Activated CD8-positive, alpha-beta memory T cell treated with anti-CD3 and anti-CD28 coated beads, Interleukin-2, amount 10 ng/mL, durations not matched to agents 7 days and 5 days (primary cell): Measurements from ENCODE around the gene IQSEC1. TPM values are rescaled to one million over a fixed set of nuclear protein-coding genes. Genes with fewer than 3 reads are reported as not detected.

Source experiments
- ATAC-seq: fragments of 150-1000 bp; cut with Tn5 transposase; one replicate; pipeline ENCODE4 v1.10.0; 2021; ENCODE audit warnings: moderate library complexity
- CTCF ChIA-PET: fragments of 350-600 bp; sonication (Branson Sonifier 250); formaldehyde crosslinking; loops from one replicate; lab custom pipeline; 2021; ENCODE audit warnings: antibody characterized with exemption; lab: Charles Lee
- DNase-seq: peaks from one replicate; pipeline ENCODE4 v3.0.0-alpha.2; 2020
- H3K27ac Mint-ChIP-seq: one replicate; pipeline ENCODE4 v1.8.0; 2021; ENCODE audit warnings: mild to moderate bottlenecking, mixed read lengths
- H3K27me3 Mint-ChIP-seq: one replicate; pipeline ENCODE4 v1.8.0; 2021; ENCODE audit warnings: mixed read lengths
- H3K36me3 Mint-ChIP-seq: one replicate; pipeline ENCODE4 v1.8.0; 2021; ENCODE audit warnings: mild to moderate bottlenecking, mixed read lengths
- H3K4me1 Mint-ChIP-seq: one replicate; pipeline ENCODE4 v1.8.0; 2021; ENCODE audit warnings: mixed read lengths
- H3K4me3 Mint-ChIP-seq: one replicate; pipeline ENCODE4 v1.8.0; 2021; ENCODE audit warnings: mild to moderate bottlenecking, moderate library complexity, mixed read lengths
- H3K9me3 Mint-ChIP-seq: one replicate; pipeline ENCODE4 v1.8.0; 2022; ENCODE audit warnings: low read depth, mixed read lengths
- total RNA-seq, 2 experiments: library from RNA; stranded (reverse); gene quantifications; one replicate each; pipeline ENCODE4 v1.2.3, GENCODE V29; 2021

The IQSEC1 gene
- total RNA-seq, 2 experiments from 2014 or later, result 37.6 to 71.4 TPM

DNA sequence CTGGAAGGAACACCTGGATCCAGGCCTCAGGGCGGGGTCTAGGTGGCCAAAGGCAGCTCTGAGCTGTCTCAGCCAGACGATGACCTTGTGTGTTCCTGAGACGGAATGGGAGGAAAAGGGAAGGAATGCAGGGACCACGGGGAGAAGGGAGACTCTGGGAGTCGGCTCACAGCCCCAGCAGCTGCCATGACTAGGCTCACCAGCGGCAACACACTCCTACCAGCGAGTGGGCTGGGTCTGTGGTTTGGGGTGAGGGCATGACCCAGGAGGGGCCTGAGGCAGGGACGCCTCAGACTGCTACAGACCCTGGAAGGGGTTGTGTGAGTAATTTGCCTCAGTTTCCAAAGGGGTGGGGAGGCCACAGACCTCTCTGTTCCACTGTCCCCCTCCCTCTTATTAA lies 19.8 kb downstream of the IQSEC1 start:
- Mint-ChIP-seq H3K4me1 (no peaks in the 10 kb centered on the region), H3K9me3 (no peaks in the 10 kb centered on the region), H3K27me3 (no peaks in the 10 kb centered on the region), H3K27ac (no peak overlapping the region), H3K36me3 (no peaks in the 10 kb centered on the region), H3K4me3 (no peak overlapping the region)
- DNase-seq (no peak), ATAC-seq (no peak)
- CTCF ChIA-PET, result no interaction called here

- H3K4me3 Mint-ChIP-seq, result no peak overlapping the region
- no peak for ATAC-seq
- no peaks in the 10 kb centered on the region for H3K9me3 Mint-ChIP-seq
- H3K36me3 Mint-ChIP-seq, result no peaks in the 10 kb centered on the region
- no peak overlapping the region for H3K27ac Mint-ChIP-seq
- no peaks in the 10 kb centered on the region for H3K27me3 Mint-ChIP-seq
- no peak for DNase-seq
- CTCF ChIA-PET, result no interaction called here
- no peaks in the 10 kb centered on the region for H3K4me1 Mint-ChIP-seq
Observed at GRCh38 chr3:13052191-13052820, 20.9 kb downstream of the IQSEC1 start.

- Mint-ChIP-seq H3K4me1 (peaks cover 5% of the 10 kb centered on the region), H3K27me3 (no peaks in the 10 kb centered on the region), H3K4me3 (no peak overlapping the region), H3K27ac (no peak overlapping the region), H3K36me3 (no peaks in the 10 kb centered on the region), H3K9me3 (no peaks in the 10 kb centered on the region)
- ATAC-seq (no peak), DNase-seq (no peak)
- CTCF ChIA-PET, result no interaction called here
Observed at GRCh38 chr3:13051581-13051980, 21.6 kb downstream of the IQSEC1 start.

DNA sequence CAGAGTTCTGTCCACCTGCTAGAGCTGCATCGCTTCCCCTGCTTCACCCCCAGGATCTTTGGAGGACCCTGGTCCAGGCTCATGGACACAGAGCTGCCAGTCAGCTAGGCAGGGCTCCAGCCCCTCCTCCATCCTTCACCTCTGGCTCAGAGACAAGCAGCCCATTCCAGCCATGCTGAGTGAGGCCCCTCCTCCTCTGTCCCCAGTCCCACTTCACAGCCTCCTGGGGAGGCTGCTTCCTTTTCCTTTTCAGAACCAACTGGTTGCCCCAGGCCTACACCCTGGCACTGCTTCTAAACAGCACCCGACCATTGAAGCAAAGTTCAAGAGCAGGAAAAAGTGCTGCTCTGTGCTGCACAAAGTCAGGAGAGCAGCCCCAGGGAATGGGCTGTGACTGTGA lies 22.2 kb downstream of the IQSEC1 start:
- Mint-ChIP-seq H3K4me1 (peaks cover 10% of the 10 kb centered on the region), H3K27ac (no peak overlapping the region), H3K36me3 (no peaks in the 10 kb centered on the region), H3K27me3 (no peaks in the 10 kb centered on the region), H3K9me3 (no peaks in the 10 kb centered on the region), H3K4me3 (no peak overlapping the region)
- ATAC-seq (no peak), DNase-seq (no peak)
- CTCF ChIA-PET, result no interaction called here

GRCh38 chr3:13050446-13050845 lies 22.8 kb downstream of the IQSEC1 start:
- Mint-ChIP-seq H3K27me3 (no peaks in the 10 kb centered on the region), H3K36me3 (no peaks in the 10 kb centered on the region), H3K27ac (no peak overlapping the region), H3K4me3 (no peak overlapping the region), H3K9me3 (no peaks in the 10 kb centered on the region), H3K4me1 (peaks cover 14% of the 10 kb centered on the region)
- CTCF ChIA-PET, result no interaction called here
- ATAC-seq (no peak), DNase-seq (no peak)

DNA sequence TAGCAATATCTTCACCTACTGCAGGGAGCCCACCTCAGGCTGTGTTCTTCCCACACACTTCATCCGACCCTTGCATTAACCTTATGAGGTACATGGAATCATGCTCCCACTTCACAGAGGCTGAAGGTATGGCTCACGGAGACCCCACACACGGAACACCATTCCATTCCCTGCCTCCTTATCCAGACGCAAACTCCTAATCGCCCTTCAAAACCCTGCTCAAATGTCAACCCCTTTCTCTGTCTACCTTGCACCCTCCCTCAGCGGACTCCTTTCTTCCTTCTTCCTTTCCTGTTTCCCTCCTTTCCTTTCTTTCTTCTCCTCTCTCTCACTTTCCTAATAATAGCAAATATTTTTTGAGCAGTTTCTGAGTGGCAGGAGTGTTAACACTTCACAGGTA lies 23.8 kb downstream of the IQSEC1 start:
- Mint-ChIP-seq H3K4me3 (no peak overlapping the region), H3K9me3 (no peaks in the 10 kb centered on the region), H3K27ac (no peak overlapping the region), H3K27me3 (no peaks in the 10 kb centered on the region), H3K36me3 (no peaks in the 10 kb centered on the region), H3K4me1 (peaks cover 14% of the 10 kb centered on the region)
- no peak for DNase-seq
- no peak for ATAC-seq
- CTCF ChIA-PET, result no interaction called here

GRCh38 chr3:13047296-13048165 lies 25.7 kb downstream of the IQSEC1 start:
- Mint-ChIP-seq H3K36me3 (no peaks in the 10 kb centered on the region), H3K27me3 (no peaks in the 10 kb centered on the region), H3K27ac (no peak overlapping the region), H3K4me3 (no peak overlapping the region), H3K9me3 (no peaks in the 10 kb centered on the region), H3K4me1 (peaks cover 14% of the 10 kb centered on the region)
- CTCF ChIA-PET, result interaction anchor here (1.3 kb wide), 1 partner anchor 45 kb away, joined by 3 read pairs; no protein-coding TSS in a partner anchor
- ATAC-seq, result no peak
- no peak for DNase-seq

DNA sequence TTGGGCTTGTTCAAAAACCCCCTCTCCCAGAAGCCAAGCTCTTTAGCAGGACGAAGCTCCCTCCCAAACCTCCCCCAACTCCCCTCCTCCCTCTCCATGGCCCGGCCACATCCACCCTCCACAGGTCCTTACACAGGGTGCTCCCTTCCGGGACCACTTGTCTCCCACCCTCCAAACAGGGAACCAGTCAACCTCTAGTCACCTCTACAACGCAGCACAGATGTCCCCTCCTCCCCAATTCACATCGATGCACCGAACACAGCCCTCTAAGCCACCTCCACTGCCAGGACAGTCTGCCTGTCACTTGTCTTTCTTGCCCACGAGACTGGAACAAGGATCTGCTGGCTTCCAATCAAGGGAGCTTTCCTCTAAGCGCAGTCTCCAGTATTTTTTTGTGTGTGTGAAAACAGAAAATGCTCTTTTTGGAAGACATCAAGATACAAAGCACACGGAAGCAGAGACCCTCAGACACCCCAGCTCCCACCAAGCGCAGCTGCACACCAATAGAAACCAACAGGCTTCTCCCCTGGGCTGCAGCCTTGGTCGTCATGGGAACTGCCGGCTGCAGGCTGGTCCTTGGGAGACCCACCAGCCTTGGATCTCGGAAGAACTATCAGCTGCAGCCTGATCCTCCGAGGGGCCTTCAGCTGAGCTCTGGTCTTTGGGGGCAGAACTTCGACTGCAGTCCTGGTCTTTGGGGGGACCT lies 26.5 kb downstream of the IQSEC1 start:
- H3K27me3 Mint-ChIP-seq, result no peaks in the 10 kb centered on the region
- H3K36me3 Mint-ChIP-seq, result no peaks in the 10 kb centered on the region
- no peak overlapping the region for H3K27ac Mint-ChIP-seq
- no peak for DNase-seq
- H3K4me3 Mint-ChIP-seq, result no peak overlapping the region
- H3K9me3 Mint-ChIP-seq, result no peaks in the 10 kb centered on the region
- ATAC-seq, result no peak
- H3K4me1 Mint-ChIP-seq, result peaks cover 14% of the 10 kb centered on the region
- CTCF ChIA-PET, result interaction anchor here (1.3 kb wide), 1 partner anchor 45 kb away, joined by 3 read pairs; no protein-coding TSS in a partner anchor

GRCh38 chr3:13045904-13046568 lies 27.2 kb downstream of the IQSEC1 start:
- no peak for DNase-seq
- no peak for ATAC-seq
- Mint-ChIP-seq H3K27ac (no peak overlapping the region), H3K9me3 (no peaks in the 10 kb centered on the region), H3K36me3 (no peaks in the 10 kb centered on the region), H3K27me3 (no peaks in the 10 kb centered on the region), H3K4me1 (peaks cover 18% of the 10 kb centered on the region), H3K4me3 (no peak overlapping the region)
- CTCF ChIA-PET, result no interaction called here

DNA sequence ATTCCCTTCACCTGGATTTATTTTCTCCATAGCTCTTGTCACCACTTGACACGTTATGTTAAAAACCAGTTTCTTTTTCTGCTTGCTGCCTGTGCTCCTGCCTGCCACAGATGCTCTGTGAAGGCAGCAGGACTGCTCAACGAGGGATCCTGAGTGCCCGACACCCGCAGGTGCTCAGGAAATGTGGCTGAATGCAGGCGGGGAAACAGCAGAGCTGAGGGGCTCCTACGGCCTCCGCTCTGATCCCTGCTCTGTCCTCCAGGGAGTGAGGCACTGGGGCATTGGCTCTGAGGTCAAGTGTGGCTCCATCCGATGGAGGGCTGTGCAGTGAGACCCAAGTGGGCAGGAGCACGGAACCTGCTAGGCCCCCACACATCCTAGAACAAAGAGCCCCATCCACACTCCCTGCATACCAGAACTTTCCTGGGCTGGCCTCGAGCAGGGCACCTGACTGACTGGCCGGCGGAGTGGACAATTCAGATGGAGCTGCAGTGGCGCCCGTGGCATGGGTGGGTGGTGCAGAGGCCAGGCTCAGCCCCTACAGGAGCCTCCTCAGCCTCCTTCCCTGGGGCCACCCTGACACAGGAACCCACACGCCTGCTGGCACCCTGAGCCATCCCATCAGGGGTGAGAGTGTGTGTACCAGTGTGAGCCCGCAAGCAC lies 27.9 kb downstream of the IQSEC1 start:
- no peaks in the 10 kb centered on the region for H3K9me3 Mint-ChIP-seq
- DNase-seq, result no peak

GRCh38 chr3:13044496-13045240 lies 28.6 kb downstream of the IQSEC1 start:
- Mint-ChIP-seq H3K4me1 (peaks cover 31% of the 10 kb centered on the region), H3K36me3 (no peaks in the 10 kb centered on the region), H3K27ac (no peak overlapping the region), H3K9me3 (no peaks in the 10 kb centered on the region), H3K27me3 (no peaks in the 10 kb centered on the region), H3K4me3 (no peak overlapping the region)
- ATAC-seq, result no peak
- DNase-seq, result no peak
- CTCF ChIA-PET, result no interaction called here

More for the DNA sequence above, 27.9 kb downstream of the IQSEC1 start:
- Mint-ChIP-seq H3K4me3 (no peak overlapping the region), H3K27ac (no peak overlapping the region), H3K36me3 (no peaks in the 10 kb centered on the region), H3K27me3 (no peaks in the 10 kb centered on the region), H3K4me1 (peaks cover 24% of the 10 kb centered on the region)
- CTCF ChIA-PET, result no interaction called here
- no peak for ATAC-seq

DNA sequence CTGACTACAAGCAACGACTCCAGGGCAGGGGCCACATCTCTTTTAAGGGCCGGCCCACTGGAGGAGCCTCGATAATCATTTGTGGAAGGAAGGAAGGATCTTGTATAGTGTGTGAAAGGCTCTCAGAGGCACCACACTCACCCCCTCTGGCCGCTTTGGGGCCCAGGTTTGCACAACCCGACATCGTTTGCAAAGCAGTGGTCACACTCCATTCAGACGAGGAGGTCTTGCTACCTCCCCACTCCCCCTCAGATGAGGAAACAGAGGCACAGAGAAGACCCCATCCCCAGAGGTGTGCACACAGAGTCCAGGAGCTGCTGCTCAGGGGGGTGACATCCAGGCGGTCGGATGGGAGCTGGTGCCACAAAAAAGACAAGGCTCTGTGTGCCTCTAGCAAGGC lies 29.6 kb downstream of the IQSEC1 start:
- H3K9me3 Mint-ChIP-seq, result no peaks in the 10 kb centered on the region
- no peaks in the 10 kb centered on the region for H3K27me3 Mint-ChIP-seq
- no peak overlapping the region for H3K4me3 Mint-ChIP-seq
- H3K27ac Mint-ChIP-seq, result no peak overlapping the region
- ATAC-seq (no peak), DNase-seq (no peak)
- CTCF ChIA-PET, result no interaction called here
- H3K4me1 Mint-ChIP-seq, result peaks cover 31% of the 10 kb centered on the region
- H3K36me3 Mint-ChIP-seq, result no peaks in the 10 kb centered on the region
